Sigmoid colon (tissue), 4 donors: ENCODE measurements around the gene SPPL3.

Experiments
- POLR2AphosphoS5 ChIP-seq, 4 donors: sonication (generic); formaldehyde crosslinking; IDR thresholded peaks; one replicate each; pipeline ENCODE4 v1.6.1; 2017; ENCODE audit warnings: antibody characterized with exemption in 4 of 4
- TF ChIP-seq, protein P1 (sequence below), 4 experiments: fragments of 450-650 bp in 3 of 4; fragments of 200-600 bp in 1 of 4; IDR thresholded peaks; one replicate each; pipeline ENCODE4 v1.5.1; 2016 to 2019; ENCODE audit warnings: antibody characterized with exemption in 4 of 4, mild to moderate bottlenecking in 3 of 4, moderate library complexity in 2 of 4

DNA sequence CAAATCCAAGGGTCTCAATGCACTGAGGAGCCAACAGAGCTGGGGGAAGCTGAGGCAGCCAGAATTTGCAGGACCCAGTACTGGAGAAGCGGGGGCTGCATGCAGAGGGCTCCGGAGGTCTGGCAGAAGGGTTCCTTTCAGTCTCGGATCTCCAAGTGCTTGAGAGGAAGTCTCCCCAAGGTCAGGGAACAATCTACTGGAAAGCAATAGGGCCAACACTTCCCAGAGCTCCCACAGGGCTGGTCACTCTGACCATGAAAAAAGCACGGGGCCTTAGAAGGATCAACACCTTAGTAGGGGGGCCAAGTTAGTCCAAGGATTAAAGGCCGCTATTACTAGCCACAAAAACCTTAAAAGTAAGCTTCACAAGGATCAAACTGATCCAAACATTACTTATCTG, 31.7 kb downstream of the SPPL3 start:
- TF ChIP-seq POLR2AphosphoS5 (IDR thresholded peaks at IDR 0.05), result no peak
- TF ChIP-seq, protein P1, sequence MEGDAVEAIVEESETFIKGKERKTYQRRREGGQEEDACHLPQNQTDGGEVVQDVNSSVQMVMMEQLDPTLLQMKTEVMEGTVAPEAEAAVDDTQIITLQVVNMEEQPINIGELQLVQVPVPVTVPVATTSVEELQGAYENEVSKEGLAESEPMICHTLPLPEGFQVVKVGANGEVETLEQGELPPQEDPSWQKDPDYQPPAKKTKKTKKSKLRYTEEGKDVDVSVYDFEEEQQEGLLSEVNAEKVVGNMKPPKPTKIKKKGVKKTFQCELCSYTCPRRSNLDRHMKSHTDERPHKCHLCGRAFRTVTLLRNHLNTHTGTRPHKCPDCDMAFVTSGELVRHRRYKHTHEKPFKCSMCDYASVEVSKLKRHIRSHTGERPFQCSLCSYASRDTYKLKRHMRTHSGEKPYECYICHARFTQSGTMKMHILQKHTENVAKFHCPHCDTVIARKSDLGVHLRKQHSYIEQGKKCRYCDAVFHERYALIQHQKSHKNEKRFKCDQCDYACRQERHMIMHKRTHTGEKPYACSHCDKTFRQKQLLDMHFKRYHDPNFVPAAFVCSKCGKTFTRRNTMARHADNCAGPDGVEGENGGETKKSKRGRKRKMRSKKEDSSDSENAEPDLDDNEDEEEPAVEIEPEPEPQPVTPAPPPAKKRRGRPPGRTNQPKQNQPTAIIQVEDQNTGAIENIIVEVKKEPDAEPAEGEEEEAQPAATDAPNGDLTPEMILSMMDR (IDR thresholded peaks at IDR 0.05), result no peak
